ENCODE measurements around the gene LARP4B.

DNA sequence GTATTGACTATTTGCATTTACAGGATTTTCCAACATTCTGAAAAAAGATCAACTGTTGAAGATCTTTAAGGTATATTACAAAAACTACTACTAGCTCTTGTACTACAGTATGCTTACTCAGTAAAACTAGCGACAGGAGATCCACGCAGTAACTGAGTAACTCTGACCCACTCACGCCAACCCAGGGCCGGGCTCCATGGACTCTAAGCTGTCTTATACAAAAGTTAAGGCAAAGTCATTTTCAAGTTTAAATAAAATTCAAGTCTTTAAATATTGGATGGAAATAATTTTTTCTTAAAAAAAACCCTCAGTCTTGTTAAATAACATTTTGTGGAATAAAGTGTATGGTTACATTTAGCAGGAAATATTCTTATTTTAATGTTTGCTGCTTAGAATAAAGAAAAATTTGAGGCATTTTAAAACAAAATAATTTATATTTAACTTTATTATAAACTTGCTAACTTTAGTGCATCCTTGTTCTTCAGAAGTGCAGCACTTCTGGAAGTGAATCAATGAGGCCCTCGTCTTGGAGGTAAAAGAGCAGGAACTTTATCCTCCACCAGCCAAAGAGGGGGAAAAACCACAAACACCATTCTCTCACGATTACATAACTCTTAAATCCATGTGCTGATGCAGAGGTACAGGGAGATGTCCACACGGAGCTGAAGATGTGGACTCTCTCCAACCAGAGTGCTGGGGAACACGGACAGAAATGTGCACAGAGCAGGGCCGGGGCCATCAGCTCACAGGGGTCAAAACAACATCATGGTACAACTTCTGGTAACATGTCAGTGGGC is 119.9 kb downstream of the LARP4B start:
- no peak for TF ChIP-seq EZH2 (IDR thresholded peaks at IDR 0.05)
- no peak for TF ChIP-seq POLR2AphosphoS5 (IDR thresholded peaks at IDR 0.05; ENCODE audit: borderline replicate concordance, low read depth, low read length)
